Measurements from ENCODE around the gene TCEANC2.

TCEANC2 gene

GRCh38 chr1:54124906-54125305, 71.5 kb downstream of the TCEANC2 start:
- H3K27ac ChIP-seq, result no peak overlapping the region
- TF ChIP-seq, protein P1, sequence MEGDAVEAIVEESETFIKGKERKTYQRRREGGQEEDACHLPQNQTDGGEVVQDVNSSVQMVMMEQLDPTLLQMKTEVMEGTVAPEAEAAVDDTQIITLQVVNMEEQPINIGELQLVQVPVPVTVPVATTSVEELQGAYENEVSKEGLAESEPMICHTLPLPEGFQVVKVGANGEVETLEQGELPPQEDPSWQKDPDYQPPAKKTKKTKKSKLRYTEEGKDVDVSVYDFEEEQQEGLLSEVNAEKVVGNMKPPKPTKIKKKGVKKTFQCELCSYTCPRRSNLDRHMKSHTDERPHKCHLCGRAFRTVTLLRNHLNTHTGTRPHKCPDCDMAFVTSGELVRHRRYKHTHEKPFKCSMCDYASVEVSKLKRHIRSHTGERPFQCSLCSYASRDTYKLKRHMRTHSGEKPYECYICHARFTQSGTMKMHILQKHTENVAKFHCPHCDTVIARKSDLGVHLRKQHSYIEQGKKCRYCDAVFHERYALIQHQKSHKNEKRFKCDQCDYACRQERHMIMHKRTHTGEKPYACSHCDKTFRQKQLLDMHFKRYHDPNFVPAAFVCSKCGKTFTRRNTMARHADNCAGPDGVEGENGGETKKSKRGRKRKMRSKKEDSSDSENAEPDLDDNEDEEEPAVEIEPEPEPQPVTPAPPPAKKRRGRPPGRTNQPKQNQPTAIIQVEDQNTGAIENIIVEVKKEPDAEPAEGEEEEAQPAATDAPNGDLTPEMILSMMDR (conservative IDR thresholded peaks at IDR 0.05), result no peak
- no peak for TF ChIP-seq ZFX (IDR thresholded peaks at IDR 0.05)

DNA sequence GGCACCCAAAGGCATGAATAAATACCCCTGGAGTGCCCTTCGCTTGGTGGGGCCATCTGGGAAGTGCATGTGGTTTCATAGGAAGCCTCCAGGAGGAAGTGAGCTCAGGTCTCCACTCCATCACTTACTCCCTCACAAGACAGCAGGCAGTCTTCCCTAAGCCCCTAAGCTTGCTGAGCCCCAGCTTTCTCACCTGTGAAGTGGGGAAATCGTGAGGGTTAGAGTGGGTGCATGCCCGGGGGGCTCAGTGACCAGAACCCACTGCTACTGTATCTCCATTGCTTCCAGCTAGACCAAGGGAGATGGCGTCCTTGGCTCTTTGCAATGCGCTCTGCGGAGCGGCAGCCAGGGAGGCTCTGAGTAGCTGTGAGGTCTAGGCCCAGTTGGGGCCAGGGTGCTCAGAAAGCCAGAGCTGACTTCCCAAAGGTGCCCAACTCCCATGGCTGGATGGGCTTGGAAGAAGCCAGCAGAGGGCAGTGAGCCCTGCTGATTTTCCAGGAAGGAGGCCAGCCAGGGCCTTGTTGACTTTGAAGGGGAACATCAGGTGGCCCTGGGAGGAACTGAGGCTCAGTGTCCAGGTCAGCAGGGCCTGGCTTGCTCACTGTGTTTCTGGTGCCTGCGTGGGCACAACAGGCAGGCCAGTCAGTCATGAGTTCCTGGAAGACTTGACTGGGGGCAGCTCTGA, 72.1 kb downstream of the TCEANC2 start:
- no peak overlapping the region for H3K27ac ChIP-seq
- TF ChIP-seq, protein P1 (conservative IDR thresholded peaks at IDR 0.05), result no peak; the same call in 1 of the 2 replicates

GRCh38 chr1:54126271-54126815, 72.9 kb downstream of the TCEANC2 start:
- TF ChIP-seq, protein P1 (conservative IDR thresholded peaks at IDR 0.05), result no peak
- TF ChIP-seq ZFX (IDR thresholded peaks at IDR 0.05), result no peak
- no peak overlapping the region for H3K27ac ChIP-seq

DNA sequence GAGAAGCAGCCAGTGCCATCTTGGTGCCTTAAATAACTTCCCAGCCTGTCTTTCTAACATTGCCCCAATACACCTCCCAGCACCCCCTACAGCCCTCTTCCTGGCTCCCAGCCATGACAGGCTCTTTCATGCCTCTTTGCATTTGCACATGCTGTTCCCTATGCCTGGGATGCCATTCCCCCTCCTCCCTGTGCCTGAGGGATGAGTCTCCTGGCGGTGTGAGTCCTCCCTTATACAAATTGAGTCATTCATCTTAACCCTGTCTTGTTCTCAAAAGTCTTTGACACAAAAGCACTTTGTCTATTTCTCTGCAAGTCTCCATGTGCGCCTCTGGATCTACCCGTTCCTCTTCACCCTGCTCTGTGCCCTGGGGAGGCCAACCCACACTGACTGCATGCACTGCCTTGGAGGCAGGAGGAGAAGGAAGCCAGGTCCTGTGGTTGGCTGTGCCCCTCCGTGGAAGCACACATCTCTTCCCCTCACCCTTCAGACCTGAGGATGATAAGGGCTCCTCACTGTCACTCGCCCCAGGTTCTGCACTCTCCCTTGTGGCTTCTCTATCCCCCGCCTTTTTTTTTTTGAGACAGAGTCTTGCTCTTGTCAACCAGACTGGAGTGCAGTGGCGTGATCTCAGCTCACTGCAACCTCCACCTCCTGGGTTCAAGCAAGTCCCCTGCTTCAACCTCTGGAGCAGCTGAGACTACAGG, 74.3 kb downstream of the TCEANC2 start:
- no peak for TF ChIP-seq ZFX (IDR thresholded peaks at IDR 0.05)
- TF ChIP-seq, protein P1 (conservative IDR thresholded peaks at IDR 0.05), result no peak
- H3K27ac ChIP-seq, result no peak overlapping the region

DNA sequence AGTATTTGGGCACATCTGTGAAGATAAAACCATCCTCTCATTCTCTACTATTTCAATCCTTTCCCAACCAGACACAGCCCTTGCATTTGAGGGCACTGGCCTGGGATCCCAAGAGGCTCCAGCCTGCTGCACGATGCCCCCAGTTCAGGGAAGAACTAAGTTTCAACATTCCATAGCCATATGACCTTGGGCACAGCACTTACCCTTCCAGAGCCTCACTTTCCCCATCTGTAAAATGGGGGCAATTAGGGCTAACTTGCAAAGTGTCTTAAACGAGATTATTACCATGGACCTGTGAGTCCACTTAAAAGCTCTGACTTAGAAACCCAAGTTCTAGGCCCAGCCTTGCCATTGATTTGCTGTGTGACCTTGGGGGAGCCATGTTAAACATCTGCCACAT, 76.5 kb downstream of the TCEANC2 start:
- no peak overlapping the region for H3K27ac ChIP-seq
- TF ChIP-seq, protein P1 (conservative IDR thresholded peaks at IDR 0.05), result no peak
- TF ChIP-seq ZFX (IDR thresholded peaks at IDR 0.05), result no peak

DNA sequence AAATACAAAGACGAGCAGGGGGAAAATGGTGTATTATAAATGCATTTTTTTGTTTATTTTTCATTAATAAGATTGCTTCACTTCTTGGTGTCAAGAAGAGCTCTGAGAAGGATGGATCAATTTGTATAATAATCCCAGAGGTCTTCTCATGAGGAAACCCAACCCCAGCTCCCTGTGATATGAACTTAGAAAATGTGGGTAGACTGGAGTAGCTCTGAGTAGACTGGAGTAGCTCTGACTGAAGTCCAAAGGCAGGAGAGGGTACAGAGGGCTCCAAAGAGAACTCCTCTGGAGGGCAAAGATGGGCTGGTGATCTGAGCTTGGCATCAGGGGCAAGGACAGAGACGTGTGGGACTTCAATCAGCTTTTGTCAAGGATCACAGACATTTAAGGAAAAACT, 78.0 kb downstream of the TCEANC2 start:
- no peak overlapping the region for H3K27ac ChIP-seq
- TF ChIP-seq, protein P1 (conservative IDR thresholded peaks at IDR 0.05), result no peak
- no peak for TF ChIP-seq ZFX (IDR thresholded peaks at IDR 0.05)

- TF ChIP-seq, protein P1 (conservative IDR thresholded peaks at IDR 0.05), result no peak
- no peak for TF ChIP-seq ZFX (IDR thresholded peaks at IDR 0.05)
- no peak overlapping the region for H3K27ac ChIP-seq
These were observed 79.1 kb downstream of the TCEANC2 start for GRCh38 chr1:54132495-54132894.
